LNCAP (cell line): ENCODE measurements around the gene MFNG.

Source experiments
- CTCF ChIP-seq: fragments of 450-650 bp; IDR thresholded peaks from 2 replicates; pipeline ENCODE4 v1.5.1; 2017; ENCODE audit warnings: mild to moderate bottlenecking

MFNG gene

GRCh38 chr22:37486224-37486845 is at the start of gene MFNG:
Gene MFNG (minus strand): TSS chr22:37486384. CDS start chr22:37486177, 207 bp downstream.
- no peak for TF ChIP-seq CTCF

GRCh38 chr22:37535159-37535558 is 49.0 kb upstream of the MFNG start:
- no peak for TF ChIP-seq CTCF

- no peak for TF ChIP-seq CTCF
These were observed 48.3 kb upstream of the MFNG start for GRCh38 chr22:37534445-37534844.

GRCh38 chr22:37533995-37534394 is 47.8 kb upstream of the MFNG start:
- TF ChIP-seq CTCF, result no peak

- TF ChIP-seq CTCF, result no peak
These were observed 43.6 kb upstream of the MFNG start for GRCh38 chr22:37529652-37530345.

- TF ChIP-seq CTCF, result no peak
These were observed 40.2 kb upstream of the MFNG start for GRCh38 chr22:37526376-37526775.

- no peak for TF ChIP-seq CTCF
These were observed 39.7 kb upstream of the MFNG start for GRCh38 chr22:37525746-37526350.
